ENCODE data around the gene IL1R1. TPM values are rescaled to one million over a fixed set of nuclear protein-coding genes. Genes with fewer than 3 reads are reported as not detected.

The IL1R1 gene
- total RNA-seq, 1 experiment from 2014 or later, result 23.5 TPM

- Mint-ChIP-seq H3K36me3 (ENCODE audit: insufficient read depth, unreplicated experiment) (no peaks in the 10 kb centered on the region), H3K27me3 (ENCODE audit: insufficient read depth, unreplicated experiment) (no peaks in the 10 kb centered on the region), H3K4me1 (ENCODE audit: low read depth, unreplicated experiment) (peaks cover 8% of the 10 kb centered on the region), H3K27ac (ENCODE audit: unreplicated experiment) (peak overlapping the region; percentile 53), H3K9me3 (ENCODE audit: unreplicated experiment) (no peaks in the 10 kb centered on the region), H3K4me3 (ENCODE audit: unreplicated experiment) (peak overlapping the region; percentile 17)
- ChIA-PET CTCF (interaction anchor here (0.6 kb wide), 1 partner anchor 9 kb away, joined by 3 read pairs; no protein-coding TSS in a partner anchor), POLR2A (no interaction called here)
- peaks cover 14% of the 10 kb centered on the region for H3K4me1 ChIP-seq
- H3K27me3 ChIP-seq (replicated peaks; ENCODE audit: control insufficient read depth, insufficient read depth, low read length), result no peaks in the 10 kb centered on the region
- no peaks in the 10 kb centered on the region for H3K9me3 ChIP-seq
- no peaks in the 10 kb centered on the region for H3K36me3 ChIP-seq (ENCODE audit: control insufficient read depth, insufficient read depth, low read length)
- DNase-seq, result peak in 1 of 2 experiments; percentile 70
- no TSS peak for BruUV-seq (replicated peaks)
- no peak for TF ChIP-seq CTCF (IDR thresholded peaks at IDR 0.05; ENCODE audit: insufficient read depth in 1 of 2, low read depth in 1 of 2, low read length in 1 of 2, severe bottlenecking in 1 of 2, unreplicated experiment in 1 of 2)
- intact Hi-C loops (cut with micrococcal nuclease; ENCODE audit: unreplicated experiment), result no loop called here
- H3K4me3 ChIP-seq (ENCODE audit: low read depth, low read length), result no peak overlapping the region
Observed at GRCh38 chr2:102190430-102191107, 48.0 kb downstream of the IL1R1 start.

- no peak for TF ChIP-seq CTCF (IDR thresholded peaks at IDR 0.05; ENCODE audit: insufficient read depth in 1 of 2, low read depth in 1 of 2, low read length in 1 of 2, severe bottlenecking in 1 of 2, unreplicated experiment in 1 of 2)
- Mint-ChIP-seq H3K27ac (ENCODE audit: unreplicated experiment) (no peak overlapping the region), H3K36me3 (ENCODE audit: insufficient read depth, unreplicated experiment) (no peaks in the 10 kb centered on the region), H3K9me3 (ENCODE audit: unreplicated experiment) (no peaks in the 10 kb centered on the region), H3K4me3 (ENCODE audit: unreplicated experiment) (no peak overlapping the region), H3K4me1 (ENCODE audit: low read depth, unreplicated experiment) (peaks cover 8% of the 10 kb centered on the region), H3K27me3 (ENCODE audit: insufficient read depth, unreplicated experiment) (no peaks in the 10 kb centered on the region)
- Histone ChIP-seq H3K27me3 (replicated peaks; ENCODE audit: control insufficient read depth, insufficient read depth, low read length) (no peaks in the 10 kb centered on the region), H3K36me3 (ENCODE audit: control insufficient read depth, insufficient read depth, low read length) (no peaks in the 10 kb centered on the region), H3K4me1 (peaks cover 14% of the 10 kb centered on the region), H3K4me3 (ENCODE audit: low read depth, low read length) (no peak overlapping the region), H3K9me3 (no peaks in the 10 kb centered on the region)
- POLR2A ChIA-PET, result no interaction called here
- DNase-seq, result no peak
- BruUV-seq (replicated peaks), result no TSS peak
- intact Hi-C loops (cut with micrococcal nuclease; ENCODE audit: unreplicated experiment), result no loop called here
- CTCF ChIA-PET, result no interaction called here
Observed at GRCh38 chr2:102191501-102191900, 49.0 kb downstream of the IL1R1 start.

GRCh38 chr2:102193074-102193473, 50.5 kb downstream of the IL1R1 start:
- no peaks in the 10 kb centered on the region for H3K36me3 Mint-ChIP-seq (ENCODE audit: insufficient read depth, unreplicated experiment)
- POLR2A ChIA-PET, result no interaction called here
- no peak overlapping the region for H3K4me3 Mint-ChIP-seq (ENCODE audit: unreplicated experiment)
- no peaks in the 10 kb centered on the region for H3K36me3 ChIP-seq (ENCODE audit: control insufficient read depth, insufficient read depth, low read length)
- intact Hi-C loops (cut with micrococcal nuclease; ENCODE audit: unreplicated experiment), result no loop called here
- BruUV-seq (replicated peaks), result no TSS peak
- peaks cover 8% of the 10 kb centered on the region for H3K4me1 Mint-ChIP-seq (ENCODE audit: low read depth, unreplicated experiment)
- H3K4me3 ChIP-seq (ENCODE audit: low read depth, low read length), result no peak overlapping the region
- H3K27ac Mint-ChIP-seq (ENCODE audit: unreplicated experiment), result no peak overlapping the region
- H3K27me3 Mint-ChIP-seq (ENCODE audit: insufficient read depth, unreplicated experiment), result no peaks in the 10 kb centered on the region
- no peaks in the 10 kb centered on the region for H3K27me3 ChIP-seq (replicated peaks; ENCODE audit: control insufficient read depth, insufficient read depth, low read length)
- H3K9me3 ChIP-seq, result no peaks in the 10 kb centered on the region
- no peak for DNase-seq
- no peak for TF ChIP-seq CTCF (IDR thresholded peaks at IDR 0.05; ENCODE audit: insufficient read depth in 1 of 2, low read depth in 1 of 2, low read length in 1 of 2, severe bottlenecking in 1 of 2, unreplicated experiment in 1 of 2)
- CTCF ChIA-PET, result no interaction called here
- H3K9me3 Mint-ChIP-seq (ENCODE audit: unreplicated experiment), result no peaks in the 10 kb centered on the region
- peaks cover 14% of the 10 kb centered on the region for H3K4me1 ChIP-seq
